Measurements from ENCODE around the gene GUCY2C.
A peak's percentile ranks its signal among the peaks of the same experiment; 100 is the strongest.
"Not testable (repeated sequence)": the region's sequence is repeated elsewhere in the genome, so short reads cannot be mapped to it uniquely, and the experiment has no call there.

GUCY2C gene

DNA sequence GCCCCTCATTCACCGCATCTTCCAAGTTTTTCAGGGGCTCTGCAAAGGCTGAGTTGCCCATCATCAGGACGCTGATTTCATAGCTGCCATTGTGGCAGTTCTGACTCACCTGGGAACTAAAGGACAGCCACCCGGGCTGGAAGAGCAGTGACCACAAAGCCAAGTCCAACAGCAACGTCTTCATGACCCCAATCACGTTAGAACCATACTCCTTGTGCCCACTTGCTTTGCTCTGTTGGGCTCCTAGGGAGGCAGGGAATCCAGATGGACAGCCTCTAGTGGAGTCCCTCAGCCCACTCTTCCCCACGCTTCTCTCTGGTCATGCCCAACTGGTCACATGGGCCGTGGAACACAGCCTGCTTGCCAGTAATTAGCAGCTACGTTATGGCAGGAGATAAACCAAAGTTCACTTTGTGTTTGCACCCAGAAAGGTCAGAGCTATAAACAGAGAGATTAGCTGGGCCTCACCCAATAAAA is at the start of gene GUCY2C:
TSS of gene GUCY2C (minus strand) at position 335 of the 477 bp plus-strand sequence. CDS start at position 184, 151 bp downstream.
- DNase-seq, result no peak

DNA sequence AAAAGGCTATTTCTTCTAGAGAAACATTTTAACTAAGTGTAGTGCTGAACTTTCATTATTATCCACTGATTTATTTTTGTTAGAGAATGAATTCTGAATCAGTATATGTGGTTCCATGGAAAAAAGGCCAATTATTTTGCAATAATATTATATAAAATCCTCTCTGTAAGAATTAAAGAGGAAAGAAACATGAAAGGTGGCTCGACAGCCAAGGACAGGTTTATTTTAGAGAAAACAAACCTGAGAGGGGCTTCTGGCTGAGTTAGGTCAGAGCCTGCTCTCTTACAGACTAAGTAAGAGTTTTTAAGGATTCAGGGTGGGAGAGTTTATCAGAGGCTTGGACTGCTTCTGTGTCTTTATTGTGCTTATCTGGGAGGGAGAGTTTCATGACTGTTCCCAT is 46.7 kb upstream of the GUCY2C start:
- no peak for DNase-seq

DNA sequence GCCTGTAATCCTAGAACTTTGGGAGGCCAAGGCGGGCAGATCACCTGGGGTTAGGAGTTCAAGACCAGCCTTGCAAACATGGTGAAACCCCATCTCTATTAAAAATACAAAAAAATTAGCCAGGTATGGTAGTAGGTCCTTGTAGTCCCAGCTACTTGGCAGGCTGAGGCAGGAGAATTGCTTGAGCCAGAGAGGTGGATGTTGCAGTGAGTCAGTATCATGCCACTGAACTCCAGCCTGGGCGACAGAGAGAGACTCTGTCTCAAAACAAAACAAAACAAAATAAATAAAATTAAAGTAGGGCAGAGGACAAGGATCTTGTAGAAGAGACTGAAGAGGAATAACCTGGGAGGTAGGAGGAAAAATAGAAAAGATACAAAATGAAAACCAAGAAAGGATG is 45.5 kb upstream of the GUCY2C start:
- DNase-seq, result no peak

DNA sequence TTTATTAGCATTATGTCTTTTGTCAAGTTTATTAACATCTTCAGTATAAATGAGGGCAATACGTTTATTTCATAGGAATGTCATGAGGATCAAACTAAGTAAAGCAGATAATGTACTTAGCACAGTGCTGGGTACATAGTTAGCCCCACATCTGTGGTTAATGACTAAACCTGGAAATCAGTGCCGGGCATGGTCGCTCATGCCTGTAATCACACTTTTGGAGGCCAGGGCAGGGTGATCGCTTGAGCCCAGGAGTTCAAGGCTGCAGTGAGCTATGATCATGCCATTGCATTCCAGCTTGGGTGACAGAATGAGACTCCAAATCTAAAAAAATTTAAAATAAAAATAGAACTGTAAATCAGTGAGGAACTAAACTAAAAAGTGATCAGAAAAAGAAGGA is 44.8 kb upstream of the GUCY2C start:
- DNase-seq, result no peak

DNA sequence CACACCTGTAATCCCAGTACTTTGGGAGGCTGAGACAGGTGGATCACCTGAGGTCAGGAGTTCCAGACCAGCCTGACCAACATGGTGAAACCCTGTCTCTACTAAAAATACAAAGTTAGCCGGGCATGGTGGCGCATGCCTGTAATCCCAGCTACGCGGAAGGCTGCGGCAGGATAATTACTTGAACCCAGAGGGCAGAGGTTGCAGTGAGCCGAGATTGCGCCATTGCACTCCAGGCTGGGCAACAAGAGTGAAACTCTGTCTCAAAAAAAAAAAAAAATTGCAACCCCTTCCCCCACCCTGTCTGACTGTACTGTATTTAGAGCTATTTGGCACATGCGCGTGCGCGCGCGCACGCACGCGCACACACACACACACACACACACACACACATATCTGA is 40.0 kb upstream of the GUCY2C start:
- DNase-seq, result not testable (repeated sequence)

DNA sequence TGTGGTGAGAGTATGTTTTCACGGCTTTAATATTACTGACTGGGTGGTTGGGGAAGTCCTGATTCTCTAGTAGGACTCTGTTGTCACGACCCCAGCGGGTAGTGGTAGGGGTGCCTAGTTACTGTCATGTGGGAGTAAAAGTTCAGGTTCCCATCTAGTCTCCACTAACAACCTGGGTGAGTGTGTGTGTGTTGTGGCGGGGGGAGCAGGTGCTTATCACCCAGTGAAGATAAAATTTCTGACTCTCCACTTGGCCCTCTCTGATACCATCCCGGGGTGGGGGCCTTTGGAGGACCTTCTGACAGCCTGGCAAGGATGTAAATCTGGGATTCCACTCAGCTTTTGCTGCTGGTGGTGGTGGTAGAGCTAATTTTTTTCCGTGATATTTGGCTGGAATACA is 35.4 kb upstream of the GUCY2C start:
- no peak for DNase-seq

DNA sequence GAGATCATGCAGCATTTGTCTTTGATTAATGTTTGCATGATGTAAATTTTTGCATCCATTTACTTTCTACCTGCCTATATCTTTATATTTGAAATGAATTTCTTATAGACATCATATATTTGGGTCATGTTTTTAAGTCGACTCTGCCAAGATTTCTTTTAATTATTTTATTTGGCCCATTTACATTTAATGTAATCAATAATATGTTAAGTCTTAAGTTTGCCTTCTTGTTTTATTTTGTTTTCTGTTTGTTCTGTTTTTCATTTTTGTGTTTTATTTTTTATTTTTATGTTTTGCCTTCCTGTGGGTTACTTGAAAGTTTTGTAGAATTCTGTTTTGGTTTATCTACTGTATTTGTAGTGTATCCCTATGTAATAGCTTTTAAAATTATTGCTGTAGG is 33.2 kb upstream of the GUCY2C start:
- no peak for DNase-seq

DNA sequence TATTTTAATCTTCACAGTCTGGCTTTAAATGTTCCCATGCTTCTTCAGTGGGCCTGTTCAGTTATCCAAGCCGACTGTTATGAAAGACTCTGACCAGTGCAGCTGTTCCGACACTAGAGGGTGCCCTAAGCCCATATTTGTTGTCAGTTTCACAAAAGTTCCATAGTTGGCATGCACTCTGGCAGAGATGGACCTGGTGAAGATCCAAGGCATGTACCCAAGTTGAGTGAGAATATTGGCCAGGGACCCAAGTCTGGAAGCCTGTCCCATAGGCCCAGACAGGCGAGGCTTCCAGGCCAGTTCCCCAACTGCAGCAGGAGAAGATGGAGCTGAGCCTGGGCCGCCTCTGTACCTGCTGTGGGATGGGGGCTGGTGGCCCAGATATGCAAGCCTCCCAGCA is 27.4 kb upstream of the GUCY2C start:
- DNase-seq, result peak; percentile 8

DNA sequence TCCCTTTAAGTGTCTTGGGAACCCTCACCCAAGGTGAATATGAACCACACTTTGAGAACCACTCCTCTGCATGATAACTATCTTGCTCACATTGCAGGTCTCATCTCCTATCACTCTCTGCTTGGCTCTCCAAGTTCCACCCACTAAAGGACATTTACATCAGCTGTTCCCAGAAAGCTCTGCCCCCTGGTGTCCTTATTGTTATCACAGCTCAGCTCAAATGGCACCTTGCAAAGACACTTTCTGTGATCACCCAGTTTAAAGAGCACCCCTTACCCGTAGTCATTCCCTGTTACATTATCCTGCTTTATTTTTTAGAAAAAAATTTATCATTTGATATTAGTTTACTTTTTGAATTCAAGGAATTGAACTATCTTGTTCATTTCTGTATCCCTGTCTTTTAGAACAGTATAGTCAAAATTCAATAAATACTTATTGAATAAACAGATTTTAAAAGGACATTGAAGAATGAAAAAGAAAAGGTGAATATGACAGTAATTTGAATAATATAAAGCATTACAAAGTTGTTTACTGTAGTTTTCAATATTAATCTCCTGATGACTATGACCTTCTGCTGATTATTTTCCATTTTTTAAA is 20.5 kb upstream of the GUCY2C start:
- no peak for DNase-seq

DNA sequence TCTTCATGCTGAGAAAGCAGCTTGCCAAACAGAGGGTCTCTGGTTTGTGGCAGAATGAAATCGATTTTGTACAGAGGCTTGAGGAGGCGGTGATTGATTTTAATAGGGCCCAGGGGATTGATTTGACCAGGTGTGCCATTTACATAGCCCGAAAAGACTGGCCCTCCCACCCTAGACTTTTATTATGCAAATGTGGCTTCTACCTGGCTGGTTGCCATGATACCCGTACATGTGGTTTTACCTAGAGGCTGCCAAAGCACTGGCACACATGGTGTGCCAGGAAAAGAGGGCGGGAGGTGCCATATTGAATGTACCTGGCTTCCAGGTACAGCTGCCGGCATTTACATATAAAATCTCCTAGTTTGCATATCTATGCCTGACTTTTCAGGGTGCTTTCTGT is 18.0 kb upstream of the GUCY2C start:
- DNase-seq, result peak; percentile 2

DNA sequence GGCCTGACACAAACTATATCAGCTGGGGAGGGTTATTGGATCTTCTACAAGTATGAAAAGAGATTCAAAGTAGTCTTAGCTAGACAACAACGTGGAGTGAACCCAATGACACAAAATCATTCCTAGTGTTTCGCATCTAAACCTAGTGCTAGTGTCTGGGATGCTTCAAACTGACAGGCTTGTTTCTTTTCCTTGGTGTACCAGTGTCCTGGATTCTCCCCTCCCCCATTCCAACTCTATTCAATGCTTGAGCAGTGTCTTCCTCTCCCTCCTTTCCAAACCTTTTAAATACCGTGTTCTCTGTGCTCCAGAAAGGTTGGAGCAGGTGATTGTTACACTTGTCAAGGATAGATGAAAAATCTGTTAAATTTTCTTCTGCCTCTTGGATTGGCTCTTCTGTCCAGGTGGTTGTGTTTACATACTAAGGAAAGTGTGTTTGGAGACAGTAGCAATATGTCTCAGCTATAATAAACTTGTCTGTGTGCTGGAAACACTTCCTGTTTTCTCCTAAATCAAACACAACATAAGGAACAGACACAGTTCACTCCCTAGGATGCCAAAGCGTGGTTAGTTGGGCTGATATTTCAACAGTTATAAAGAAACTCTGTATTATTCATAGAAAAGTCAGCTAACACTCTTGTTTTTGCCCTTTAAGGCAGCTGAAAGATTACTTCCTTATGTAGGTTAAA is 14.4 kb upstream of the GUCY2C start:
- no peak for DNase-seq

DNA sequence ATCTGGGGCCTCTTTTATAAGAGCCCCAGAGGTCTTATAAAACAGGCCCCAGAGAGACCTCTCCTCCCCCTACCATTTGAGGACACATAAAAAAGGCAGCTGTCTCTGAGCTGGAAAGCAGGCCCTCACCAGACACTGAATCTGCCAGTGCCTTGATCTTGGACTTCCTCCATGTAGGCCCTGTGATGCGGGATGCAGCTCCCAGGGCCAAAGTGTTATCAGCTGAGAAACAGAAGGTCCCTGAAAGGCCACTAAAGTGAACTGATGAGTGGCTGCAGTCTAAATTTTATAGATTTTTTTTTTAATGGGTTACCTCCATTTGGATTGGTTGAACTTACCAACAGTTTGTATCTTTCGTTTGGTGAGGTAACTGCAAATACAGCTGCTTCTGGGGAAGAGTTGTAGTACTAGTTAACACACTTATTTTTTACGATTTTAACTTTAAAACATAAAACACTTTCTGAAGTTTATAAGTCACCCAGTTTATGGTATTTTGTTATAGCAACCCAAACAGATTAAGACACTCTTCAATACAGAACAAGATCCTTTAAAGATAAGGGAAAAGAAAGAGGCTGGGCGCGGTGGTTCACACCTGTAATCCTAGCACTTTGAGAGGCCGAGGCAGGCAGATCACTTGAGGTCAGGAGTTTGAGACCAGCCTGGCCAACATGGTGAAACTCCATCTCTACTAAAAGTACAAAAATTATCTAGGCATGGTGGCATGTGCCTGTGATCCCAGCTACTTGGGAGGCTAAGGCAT is 5.6 kb upstream of the GUCY2C start:
- DNase-seq, result no peak

DNA sequence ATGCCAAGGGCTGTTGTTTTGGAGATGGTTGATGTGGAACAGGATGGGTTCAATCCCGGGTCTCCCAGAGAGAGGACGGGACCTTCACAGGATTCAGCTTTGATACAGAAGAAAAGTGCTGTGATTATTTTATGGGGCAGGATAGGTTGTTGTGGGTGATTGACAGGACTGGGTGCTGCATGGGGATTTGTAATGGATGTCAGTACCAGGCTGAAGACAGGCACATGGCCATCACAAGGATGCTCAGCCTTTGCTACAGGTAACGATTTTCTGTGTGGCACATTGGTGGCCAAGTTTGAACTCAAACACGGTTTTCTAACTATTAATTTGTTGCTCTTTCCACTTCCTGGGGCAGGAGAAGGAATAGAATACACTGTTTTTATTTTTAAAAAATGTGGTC is 4.5 kb upstream of the GUCY2C start:
- DNase-seq, result no peak

DNA sequence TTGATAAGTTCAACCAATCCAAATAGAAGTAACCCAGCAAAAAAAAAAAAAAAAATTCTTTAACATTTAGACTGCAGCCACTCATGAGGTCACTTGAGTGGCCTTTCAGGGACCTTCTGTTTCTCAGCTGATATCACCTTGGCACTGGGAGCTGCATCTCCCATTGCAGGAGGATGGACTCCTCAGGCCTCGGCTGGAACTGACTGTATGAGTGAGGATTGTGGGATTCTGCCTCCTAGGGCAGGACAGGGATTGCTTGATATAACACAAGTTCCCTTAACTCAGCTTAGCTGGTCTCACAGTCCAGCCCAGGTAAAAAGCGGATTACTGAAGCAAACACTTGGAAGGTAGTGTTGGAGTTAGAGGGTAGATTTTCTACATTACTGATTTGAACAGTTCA is 3.5 kb upstream of the GUCY2C start:
- no peak for DNase-seq

DNA sequence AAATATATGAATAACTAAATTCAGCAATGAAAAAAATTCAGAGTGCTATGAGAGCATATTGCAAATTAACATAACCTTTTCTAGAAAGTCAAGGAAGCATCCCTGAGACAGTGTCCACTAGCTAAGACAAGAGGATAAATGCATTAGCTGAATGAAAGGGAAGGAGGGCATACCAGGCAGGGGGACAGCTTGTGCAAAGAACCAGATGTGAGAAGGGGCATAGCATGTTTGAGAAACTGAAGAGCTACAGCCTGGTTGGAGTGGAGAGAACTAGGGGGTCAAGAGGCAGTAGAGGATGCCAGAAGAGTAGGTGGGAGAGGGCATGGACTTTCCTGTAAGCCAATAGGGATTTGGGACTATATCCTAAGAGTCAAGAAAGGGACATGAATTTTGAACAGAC is 2.2 kb upstream of the GUCY2C start:
- DNase-seq, result no peak

DNA sequence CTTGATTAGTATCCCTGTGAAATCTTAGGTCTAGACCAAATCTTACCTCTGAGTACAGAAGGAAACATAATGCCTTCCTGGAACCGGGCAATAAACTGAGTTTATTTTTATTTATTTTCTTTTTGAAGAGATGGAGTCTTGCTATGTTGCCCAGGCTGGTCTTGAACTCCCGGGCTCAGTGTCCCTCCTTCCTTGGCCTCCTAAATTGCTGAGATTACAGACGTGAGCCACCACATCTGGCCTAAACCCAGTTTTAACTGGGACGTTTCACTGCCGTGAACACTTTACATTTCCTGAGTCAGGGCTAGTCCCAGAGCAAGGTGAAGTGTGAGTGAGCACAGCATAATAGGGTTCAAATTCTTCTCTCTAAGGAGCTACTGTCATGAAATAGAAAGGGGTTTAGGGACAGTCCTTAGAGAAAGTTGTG is 671 bp downstream of the GUCY2C start:
- DNase-seq, result no peak

DNA sequence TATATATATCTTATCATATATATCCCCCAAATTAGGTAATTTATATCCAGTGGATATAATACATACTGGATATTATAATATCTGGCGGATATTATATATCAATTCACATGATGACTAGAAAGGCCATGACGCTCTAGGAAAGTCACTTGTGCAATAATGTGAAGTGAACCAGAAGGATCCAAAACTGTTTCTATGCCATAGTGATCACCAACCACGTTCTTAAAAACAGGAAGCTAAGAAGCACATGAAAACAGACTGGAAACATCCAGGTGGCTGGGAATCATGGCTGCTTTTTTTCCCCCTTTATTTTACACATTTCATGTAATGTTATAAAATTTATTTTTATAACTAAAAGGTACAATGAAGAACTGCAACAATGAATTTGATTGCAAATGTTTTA is 1.4 kb downstream of the GUCY2C start:
- no peak for DNase-seq

DNA sequence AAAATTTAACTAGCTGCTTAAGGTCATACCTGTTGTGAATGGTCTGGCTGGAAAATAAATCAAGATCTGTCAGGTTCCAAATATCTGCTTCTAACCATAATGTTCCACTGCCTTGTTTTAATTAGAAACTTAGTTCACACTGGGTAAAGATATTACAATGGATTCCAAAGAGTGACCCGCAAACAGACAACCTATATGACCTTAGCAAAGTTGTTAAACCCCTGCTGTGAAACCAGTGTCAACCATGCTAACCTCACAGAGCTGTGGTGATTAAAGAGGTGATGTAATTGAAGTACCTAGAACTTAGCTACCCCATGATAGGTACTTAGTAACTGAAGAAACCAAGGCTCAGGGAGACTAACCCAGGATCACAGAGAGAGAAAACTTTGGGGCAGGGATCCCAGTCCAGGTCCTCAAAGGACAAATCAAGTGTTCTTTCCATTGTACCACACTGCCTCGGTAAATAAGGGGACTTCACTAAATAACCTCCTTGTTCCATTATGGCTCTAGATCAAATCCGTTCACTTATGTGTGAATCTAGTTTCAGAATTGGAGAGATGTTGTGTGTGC is 2.2 kb downstream of the GUCY2C start:
- no peak for DNase-seq

DNA sequence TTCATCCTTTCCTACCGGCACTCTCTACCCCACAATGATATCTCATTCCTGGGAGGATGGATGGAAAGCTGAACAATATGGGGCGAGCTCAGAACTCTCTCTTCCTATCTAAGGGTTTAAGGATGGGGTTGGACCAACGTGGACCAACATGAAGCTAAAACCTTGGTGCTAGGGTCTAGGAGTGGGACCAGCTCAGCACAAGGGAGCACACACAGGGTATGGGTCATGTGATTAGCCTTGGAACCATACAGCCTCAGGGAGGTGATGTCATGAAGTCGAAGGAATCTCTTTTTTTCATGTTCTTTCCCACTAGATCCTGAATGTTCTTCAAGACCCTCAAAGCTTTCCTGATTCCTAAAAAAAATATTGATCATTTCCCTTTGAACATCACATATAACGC is 3.3 kb downstream of the GUCY2C start:
- no peak for DNase-seq

DNA sequence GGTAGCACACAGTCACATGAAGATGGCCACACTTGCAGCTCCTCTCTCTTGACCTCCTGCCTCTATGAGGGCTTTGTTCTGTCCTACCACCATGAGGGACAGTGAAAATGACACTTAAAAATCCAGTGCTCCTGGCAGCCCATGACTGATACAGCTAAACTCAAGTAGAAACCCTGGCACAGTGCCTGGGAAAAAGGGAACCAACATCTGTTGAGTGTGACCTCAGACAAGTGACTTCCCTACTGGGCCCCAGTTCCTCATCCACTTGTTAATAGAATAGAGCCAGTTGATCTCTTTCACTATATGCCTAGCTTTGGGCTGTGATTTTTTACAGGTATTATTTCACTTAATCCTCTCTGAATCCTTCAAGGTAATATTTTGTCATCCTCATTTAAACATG is 4.8 kb downstream of the GUCY2C start:
- DNase-seq, result no peak

DNA sequence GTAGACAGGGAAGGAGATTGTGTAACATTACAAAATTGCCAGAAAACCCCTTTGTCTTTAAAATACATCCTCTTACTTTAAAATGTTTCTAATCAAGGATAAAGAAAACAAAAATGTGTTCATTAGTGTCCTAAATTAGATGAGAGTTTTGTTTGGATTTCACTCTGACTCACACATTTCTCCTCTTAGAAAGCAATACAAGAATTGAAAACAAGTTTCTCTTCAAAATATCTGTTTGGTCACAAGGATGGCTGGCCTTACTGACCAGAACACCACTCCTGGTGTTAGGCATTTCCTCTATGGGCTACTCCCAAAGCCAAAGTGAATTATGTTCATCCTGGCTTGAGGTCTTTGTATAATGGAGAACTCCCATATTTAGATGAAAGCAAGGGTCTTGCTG is 6.4 kb downstream of the GUCY2C start:
- DNase-seq, result no peak

DNA sequence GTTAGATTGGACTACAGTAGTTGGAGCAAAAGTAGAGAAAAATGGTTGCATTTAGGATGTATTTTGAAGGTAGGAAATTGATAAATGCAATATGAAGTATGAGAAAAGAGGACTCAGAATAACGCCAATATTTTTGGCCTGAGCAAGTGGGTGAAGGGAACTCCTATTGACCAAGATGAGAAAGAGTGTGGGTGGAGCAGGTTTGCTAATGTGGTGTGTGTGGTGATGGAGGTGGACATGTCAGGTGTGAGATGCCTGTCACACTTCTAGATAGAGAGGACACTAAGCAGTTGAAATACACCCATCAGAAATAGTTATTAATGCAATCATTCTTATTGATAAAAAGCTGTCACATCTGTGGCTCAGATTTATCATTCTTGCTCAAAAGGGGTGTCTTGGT is 7.3 kb downstream of the GUCY2C start:
- DNase-seq, result no peak

DNA sequence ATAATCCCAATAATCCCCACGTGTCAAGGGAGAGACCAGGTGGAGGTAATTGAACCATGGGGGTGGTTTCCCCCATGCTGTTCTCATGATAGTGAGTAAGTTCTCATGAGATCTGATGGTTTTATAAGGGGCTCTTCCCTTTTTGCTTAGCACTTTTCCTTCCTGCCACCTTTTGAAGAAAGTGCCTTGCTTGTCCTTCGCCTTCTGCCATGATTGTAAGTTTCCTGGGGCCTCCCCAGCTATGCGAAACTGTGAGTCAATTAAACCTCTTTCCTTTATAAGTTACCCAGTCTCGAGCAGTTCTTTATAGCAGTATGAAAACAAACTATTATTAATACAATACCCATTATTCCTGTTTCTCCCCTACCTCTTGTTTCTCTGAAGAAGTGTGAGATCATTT is 14.2 kb downstream of the GUCY2C start:
- DNase-seq, result not testable (repeated sequence)

DNA sequence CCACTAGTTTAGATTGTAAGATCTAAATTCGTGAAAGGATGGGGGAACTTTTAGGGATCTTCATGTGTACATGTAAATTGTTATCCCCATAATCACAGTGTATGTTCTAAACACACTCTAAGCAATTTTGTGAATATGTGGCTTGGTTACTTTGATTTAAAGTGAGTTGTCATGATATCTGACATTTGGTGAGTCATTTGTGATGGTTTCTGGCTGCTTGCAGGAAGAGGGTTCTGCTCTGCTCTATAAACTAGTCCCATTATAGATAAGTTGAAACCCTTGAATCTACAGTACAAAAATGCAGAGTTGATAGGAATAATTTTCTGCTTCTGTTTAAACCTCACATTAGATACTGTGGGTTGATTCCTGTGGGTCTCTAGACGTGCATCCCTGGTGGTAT is 14.8 kb downstream of the GUCY2C start:
- DNase-seq, result no peak
